Right ventricle myocardium inferior (tissue), 1 donor: Measurements from ENCODE around the gene ZNF652. TPM values are rescaled to one million over a fixed set of nuclear protein-coding genes. Genes with fewer than 3 reads are reported as not detected.

Experiments
- ATAC-seq: fragments of 200-7000 bp; cut with Tn5 transposase; one replicate; pipeline ENCODE4 v1.9.1; 2020; ENCODE audit warnings: mild to moderate bottlenecking, moderate library complexity
- DNase-seq: peaks from one replicate; pipeline ENCODE4 v3.0.0; 2021; ENCODE audit errors: missing footprints
- intact Hi-C: fragments of 100-400 bp; cut with DNase I; formaldehyde crosslinking; loops from one replicate; pipeline ENCODE4 v1.11.0; 2022
- microRNA-seq: library from miRNA; unstranded; fragments of <30 nt; microRNA quantifications from one replicate; pipeline ENCODE4 v1.2.0, GENCODE V29; 2020
- total RNA-seq: library from RNA; stranded (reverse); fragmentation: NEBNext Ultra II Directional; extraction: Animal tissue kit (Norgen Biotek cat#: 25700); gene quantifications from one replicate; pipeline ENCODE4 v1.2.1, GENCODE V29; 2021
- donor health status: DM: no; HTN: yes; CAD: no; lungs with severe emphysema.

Gene ZNF652
- total RNA-seq, 1 donor from 2014 or later: 19.0 TPM

DNA sequence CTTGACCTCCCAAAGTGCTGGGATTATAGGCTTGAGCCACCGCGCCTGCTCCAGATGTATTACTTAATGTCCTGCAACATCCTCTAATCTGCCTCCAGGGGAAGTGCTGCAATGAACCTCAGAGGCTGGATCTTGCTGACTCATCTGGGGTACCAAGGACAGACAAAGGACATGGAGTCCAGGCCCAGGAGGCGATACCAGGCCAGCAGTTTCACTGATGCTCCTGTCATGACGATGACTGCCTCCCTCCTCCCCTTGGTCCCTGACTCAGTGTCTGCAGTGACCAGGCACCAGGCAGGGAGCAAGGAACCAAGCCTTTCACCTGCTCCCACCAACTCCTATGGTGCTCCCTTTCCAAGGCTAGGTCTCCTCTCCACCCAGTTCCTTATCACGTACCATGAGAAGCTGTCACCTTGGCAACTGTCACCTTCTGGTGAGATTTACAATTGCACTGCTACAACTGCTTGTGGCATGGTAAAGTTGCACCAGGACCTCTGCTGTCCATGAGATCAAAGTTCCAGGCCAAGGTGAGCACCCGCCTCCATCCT is 109.8 kb downstream of the ZNF652 start:
- DNase-seq (peak; percentile 75), ATAC-seq (no peak)
- intact Hi-C loops: no loop called here

DNA sequence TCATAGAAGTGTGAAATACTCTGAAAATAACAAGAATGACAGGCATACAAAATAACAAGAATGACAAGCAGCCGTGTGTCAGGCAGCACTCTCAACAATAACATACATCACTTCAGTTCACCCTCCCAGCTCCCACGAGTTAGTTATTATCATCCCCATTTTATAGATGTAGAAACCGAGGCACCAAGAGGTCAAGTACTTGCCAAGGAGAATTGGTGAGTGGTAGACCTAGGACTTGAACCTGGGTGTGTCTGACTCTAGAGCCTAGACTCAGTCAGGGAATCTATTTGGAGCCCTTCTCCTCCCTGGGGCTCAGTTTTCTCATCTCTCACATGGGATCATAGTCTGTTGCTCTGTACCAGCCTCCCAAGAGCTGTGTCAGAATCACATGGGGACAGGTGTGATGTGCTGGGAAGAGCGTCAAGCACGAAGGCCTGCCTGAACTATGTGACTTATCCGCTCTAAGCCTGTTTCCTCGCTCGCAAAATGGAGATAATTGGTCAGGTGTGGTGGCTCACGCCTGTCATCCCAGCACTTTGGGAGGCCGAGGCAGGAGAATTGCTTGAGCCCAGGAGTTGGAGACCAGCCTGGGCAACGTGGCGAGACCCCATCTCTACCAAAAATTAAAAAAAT is 112.0 kb downstream of the ZNF652 start:
- intact Hi-C loops: no loop called here
- no peak for DNase-seq
- no peak for ATAC-seq

DNA sequence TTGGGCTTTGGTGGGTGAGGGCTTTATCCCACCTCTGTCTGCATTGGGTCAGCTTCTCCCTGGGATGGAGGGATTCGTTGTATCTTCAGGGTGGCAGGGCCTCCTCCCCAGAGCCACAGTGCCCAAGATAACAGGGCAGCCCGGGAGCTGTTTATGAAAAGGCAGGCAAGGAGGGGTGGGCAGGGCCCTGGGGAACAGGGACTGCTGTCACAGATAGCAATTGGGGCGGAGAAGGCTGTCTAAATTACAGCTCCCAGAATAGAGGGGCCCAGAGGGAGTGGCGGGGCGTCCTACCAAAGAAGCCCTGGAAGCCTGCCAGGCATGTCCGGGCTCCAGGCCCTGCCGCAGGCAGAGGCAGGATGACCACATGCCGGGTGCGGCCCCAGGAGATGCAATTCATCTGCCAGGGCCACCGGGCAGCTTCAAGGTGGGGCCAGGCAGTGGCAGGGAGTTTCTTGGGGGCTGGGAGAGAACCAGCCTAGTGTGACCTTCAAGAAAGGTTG is 112.7 kb downstream of the ZNF652 start:
- DNase-seq (no peak), ATAC-seq (peak; percentile 67)
- intact Hi-C loops: no loop called here

DNA sequence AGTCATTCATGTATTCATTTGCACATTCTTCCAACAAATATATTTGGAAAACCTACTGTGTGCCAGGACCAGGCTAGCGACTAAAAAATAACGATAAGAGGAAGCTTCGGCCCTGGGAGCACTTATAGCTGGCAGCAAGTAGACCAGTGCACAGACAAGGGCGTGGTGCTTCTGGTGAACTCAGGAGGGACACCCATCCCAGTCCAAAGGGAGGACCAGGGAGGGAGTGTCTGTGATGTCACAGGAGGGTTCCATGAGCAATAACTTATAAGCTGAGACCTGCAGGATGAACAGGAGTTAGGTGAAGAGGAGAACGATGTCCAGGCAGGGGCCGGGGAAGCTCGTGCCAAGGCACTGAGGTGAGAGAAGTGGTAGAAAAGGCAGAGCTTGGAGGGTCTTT is 114.1 kb downstream of the ZNF652 start:
- intact Hi-C loops: no loop called here
- ATAC-seq (no peak), DNase-seq (no peak)

DNA sequence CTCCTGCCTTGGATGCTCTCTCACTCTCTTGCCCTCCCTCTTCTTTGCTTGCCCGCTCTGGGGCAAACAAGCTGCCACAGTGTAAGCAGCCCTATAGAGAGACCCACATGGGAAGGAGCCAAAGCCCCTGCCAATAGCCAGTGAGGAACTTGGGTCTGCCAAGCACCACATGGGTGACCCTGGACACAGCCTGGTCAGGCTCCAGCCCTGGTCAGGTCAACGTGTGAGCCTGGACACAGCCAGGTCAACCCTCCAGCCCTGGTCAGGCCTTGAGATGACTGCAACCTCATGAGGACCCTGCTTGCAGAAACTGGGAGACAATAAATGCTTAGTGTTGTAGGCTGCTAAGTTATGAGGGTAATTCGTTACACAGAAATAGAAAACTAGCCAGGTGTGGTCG is 117.2 kb downstream of the ZNF652 start:
- intact Hi-C loops: no loop called here
- DNase-seq (no peak), ATAC-seq (no peak)

Small RNA genes lying within 50 kb of the gene (microRNA-seq; reads per million reads assigned to microRNA genes)
- gene MIR6129: not detected

Other genes with a start within 250 kb of the ZNF652 start
- not detected for gene B4GALNT2, start 229.5 kb downstream of the ZNF652 start, total RNA-seq
- 2.5 TPM for gene GNGT2, start 151.7 kb downstream of the ZNF652 start, total RNA-seq
- gene ABI3, start 151.5 kb downstream of the ZNF652 start, total RNA-seq: 6.3 TPM
- gene PHOSPHO1, start 131.5 kb downstream of the ZNF652 start, total RNA-seq: 0.78 TPM
- gene PHB1, start 52.6 kb upstream of the ZNF652 start, total RNA-seq: 233 TPM
- 10.0 TPM for gene NGFR, start 133.0 kb upstream of the ZNF652 start, total RNA-seq
- 4.5 TPM for gene NXPH3, start 213.6 kb upstream of the ZNF652 start, total RNA-seq